Fibroblast of lung (primary cell): ENCODE measurements around the gene IQGAP2. TPM values are rescaled to one million over a fixed set of nuclear protein-coding genes. Genes with fewer than 3 reads are reported as not detected.

Experiments
- DNase-seq, 2 donors: peaks; one replicate each; pipeline versions ENCODE4 v3.0.0 to v3.0.0-alpha.2; 2010; ENCODE audit warnings: low read depth in 2 of 2
- H2AFZ ChIP-seq: 2 replicates; pipeline ENCODE4 v1.5.1; 2012; ENCODE audit warnings: low read length, control low read depth, inconsistent platforms
- H3K27ac ChIP-seq: 2 replicates; pipeline ENCODE4 v1.5.1; 2011; ENCODE audit warnings: low read length, control low read depth; ENCODE audit not compliant: insufficient read depth
- H3K27me3 ChIP-seq: 2 replicates; pipeline ENCODE4 v1.5.1; 2011; ENCODE audit warnings: mild to moderate bottlenecking, low read length; ENCODE audit not compliant: control insufficient read depth, insufficient read depth
- H3K36me3 ChIP-seq: 2 replicates; pipeline ENCODE4 v1.5.1; 2011; ENCODE audit warnings: low read length; ENCODE audit not compliant: control insufficient read depth, insufficient read depth
- H3K4me1 ChIP-seq: 2 replicates; pipeline ENCODE4 v1.5.1; 2011; ENCODE audit warnings: low read length; ENCODE audit not compliant: control insufficient read depth, insufficient read depth; ENCODE audit errors: extremely low read depth
- H3K4me2 ChIP-seq: 2 replicates; pipeline ENCODE4 v1.5.1; 2011; ENCODE audit warnings: low read length, control low read depth; ENCODE audit not compliant: insufficient read depth; ENCODE audit errors: extremely low read depth
- H3K4me3 ChIP-seq, 4 experiments: fragments of 200-600 bp in 1 of 4; sonication (generic) in 1 of 4; replicated peaks in 1 of 4; 2 replicates each; pipeline ENCODE4 v1.5.1; 2011 to 2016; ENCODE audit warnings: low read length in 4 of 4, low read depth in 3 of 4, mild to moderate bottlenecking in 3 of 4, control low read depth in 2 of 4, inconsistent platforms in 1 of 4, mixed read lengths in 1 of 4; ENCODE audit not compliant: insufficient read depth in 1 of 4; ENCODE audit errors: control extremely low read depth in 1 of 4
- H3K79me2 ChIP-seq: 2 replicates; pipeline ENCODE4 v1.5.1; 2012; ENCODE audit warnings: mild to moderate bottlenecking, low read length, inconsistent platforms; ENCODE audit not compliant: control insufficient read depth, insufficient read depth
- H3K9ac ChIP-seq: 2 replicates; pipeline ENCODE4 v1.5.1; 2011; ENCODE audit warnings: mild to moderate bottlenecking, low read length, control low read depth; ENCODE audit not compliant: insufficient read depth
- H3K9me3 ChIP-seq: 2 replicates; pipeline ENCODE4 v1.5.1; 2012; ENCODE audit warnings: low read depth, low read length; ENCODE audit not compliant: control insufficient read depth, insufficient read depth
- H4K20me1 ChIP-seq: 2 replicates; pipeline ENCODE4 v1.5.1; 2011; ENCODE audit warnings: low read length; ENCODE audit not compliant: control insufficient read depth, insufficient read depth; ENCODE audit errors: extremely low read depth
- EZH2 ChIP-seq: IDR thresholded peaks from 2 replicates; pipeline ENCODE4 v1.5.1; 2012; ENCODE audit warnings: low read length, control low read depth, mild to moderate bottlenecking; ENCODE audit errors: missing control alignments
- polyA minus RNA-seq: library from RNA; depleted of rRNA, polyadenylated mRNA; stranded (reverse); fragments of >200 nt; gene quantifications from 2 replicates; pipeline ENCODE4 v1.2.3, GENCODE V29; 2011; ENCODE audit warnings: low replicate concordance
- polyA plus RNA-seq, 2 donors: library from polyadenylated mRNA; depleted of rRNA in 1 of 2; stranded (reverse) in 1 of 2; unstranded in 1 of 2; fragments of >200 nt; gene quantifications; 2 replicates each; pipeline ENCODE4 v1.2.1, GENCODE V29; 2011 to 2012; ENCODE audit warnings: missing spikeins in 1 of 2
- total RNA-seq: library from RNA; depleted of rRNA; stranded (reverse); fragments of >200 nt; gene quantifications from 2 replicates; pipeline ENCODE4 v1.2.1, GENCODE V29; 2014
- TF ChIP-seq, protein P1 (sequence below), 2 donors: IDR thresholded peaks in 1 of 2; conservative IDR thresholded peaks in 1 of 2; 1 replicate in 1 of 2; 2 replicates in 1 of 2; pipeline ENCODE4 v1.5.1; 2011 to 2012; ENCODE audit warnings: low read length in 2 of 2, control low read depth in 1 of 2, inconsistent platforms in 1 of 2, low read depth in 1 of 2, mild to moderate bottlenecking in 1 of 2

IQGAP2 gene, protein sequence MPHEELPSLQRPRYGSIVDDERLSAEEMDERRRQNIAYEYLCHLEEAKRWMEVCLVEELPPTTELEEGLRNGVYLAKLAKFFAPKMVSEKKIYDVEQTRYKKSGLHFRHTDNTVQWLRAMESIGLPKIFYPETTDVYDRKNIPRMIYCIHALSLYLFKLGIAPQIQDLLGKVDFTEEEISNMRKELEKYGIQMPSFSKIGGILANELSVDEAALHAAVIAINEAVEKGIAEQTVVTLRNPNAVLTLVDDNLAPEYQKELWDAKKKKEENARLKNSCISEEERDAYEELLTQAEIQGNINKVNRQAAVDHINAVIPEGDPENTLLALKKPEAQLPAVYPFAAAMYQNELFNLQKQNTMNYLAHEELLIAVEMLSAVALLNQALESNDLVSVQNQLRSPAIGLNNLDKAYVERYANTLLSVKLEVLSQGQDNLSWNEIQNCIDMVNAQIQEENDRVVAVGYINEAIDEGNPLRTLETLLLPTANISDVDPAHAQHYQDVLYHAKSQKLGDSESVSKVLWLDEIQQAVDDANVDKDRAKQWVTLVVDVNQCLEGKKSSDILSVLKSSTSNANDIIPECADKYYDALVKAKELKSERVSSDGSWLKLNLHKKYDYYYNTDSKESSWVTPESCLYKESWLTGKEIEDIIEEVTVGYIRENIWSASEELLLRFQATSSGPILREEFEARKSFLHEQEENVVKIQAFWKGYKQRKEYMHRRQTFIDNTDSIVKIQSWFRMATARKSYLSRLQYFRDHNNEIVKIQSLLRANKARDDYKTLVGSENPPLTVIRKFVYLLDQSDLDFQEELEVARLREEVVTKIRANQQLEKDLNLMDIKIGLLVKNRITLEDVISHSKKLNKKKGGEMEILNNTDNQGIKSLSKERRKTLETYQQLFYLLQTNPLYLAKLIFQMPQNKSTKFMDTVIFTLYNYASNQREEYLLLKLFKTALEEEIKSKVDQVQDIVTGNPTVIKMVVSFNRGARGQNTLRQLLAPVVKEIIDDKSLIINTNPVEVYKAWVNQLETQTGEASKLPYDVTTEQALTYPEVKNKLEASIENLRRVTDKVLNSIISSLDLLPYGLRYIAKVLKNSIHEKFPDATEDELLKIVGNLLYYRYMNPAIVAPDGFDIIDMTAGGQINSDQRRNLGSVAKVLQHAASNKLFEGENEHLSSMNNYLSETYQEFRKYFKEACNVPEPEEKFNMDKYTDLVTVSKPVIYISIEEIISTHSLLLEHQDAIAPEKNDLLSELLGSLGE (N-terminal part only)
- total RNA-seq (7.9 and 8.5 TPM in 2 replicates), polyA plus RNA-seq (5.1 and 7.0 TPM in 2 replicates), polyA minus RNA-seq (not detected in 2 replicates)
- 3.8 and 4.9 TPM in 2 replicates for polyA plus RNA-seq (2012)

DNA sequence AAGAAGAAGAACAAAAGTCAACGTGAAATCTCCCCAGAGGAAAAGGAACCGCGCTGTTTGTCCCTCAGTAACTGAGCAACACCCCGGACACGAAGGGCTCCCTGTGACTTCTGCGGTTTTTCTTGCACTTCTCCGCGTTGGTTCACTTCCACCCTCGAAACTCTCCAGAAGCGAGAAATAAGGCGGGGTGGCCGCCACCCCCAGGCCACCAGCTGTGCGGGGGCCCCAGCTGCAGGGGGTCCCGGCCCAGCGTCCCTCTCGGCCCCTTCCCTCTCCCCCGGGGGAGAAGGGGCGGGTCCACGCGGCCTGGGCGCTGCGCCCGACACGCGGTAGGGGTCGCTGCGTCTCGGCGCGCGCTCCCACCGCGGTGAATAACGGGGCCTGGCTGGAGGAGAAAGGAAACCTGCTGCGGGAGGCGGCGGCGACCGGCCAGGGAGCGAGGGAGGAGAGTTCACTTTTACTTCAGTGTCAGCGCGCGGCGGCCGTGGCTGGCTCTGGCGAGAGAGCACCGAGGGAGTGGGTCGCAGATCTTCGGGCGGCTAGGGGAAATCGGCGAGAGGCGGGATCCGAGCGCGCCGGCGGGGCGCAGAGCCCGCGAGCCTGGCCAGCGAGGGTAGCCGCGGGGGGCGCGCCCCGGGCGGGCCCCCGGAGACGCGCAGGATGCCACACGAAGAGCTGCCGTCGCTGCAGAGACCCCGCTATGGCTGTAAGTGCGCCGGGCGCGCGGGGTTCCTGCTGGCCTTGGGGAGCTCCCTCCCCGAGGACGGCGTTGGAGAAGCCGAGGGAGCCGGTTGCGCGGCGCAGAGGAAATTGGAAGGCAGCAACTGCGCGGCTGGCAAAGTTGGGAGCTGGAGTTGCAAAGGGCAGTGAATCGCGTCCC is at the start of gene IQGAP2:
IQGAP2 (plus strand) TSS at position 400 of the 880 bp plus-strand sequence; CDS start at position 661, 261 bp downstream.
- no peaks in the 10 kb centered on the region for H3K36me3 ChIP-seq
- H4K20me1 ChIP-seq, result no peaks in the 10 kb centered on the region
- peaks cover 28% of the 10 kb centered on the region for H3K27me3 ChIP-seq
- H3K9me3 ChIP-seq, result no peaks in the 10 kb centered on the region
- no peak within 1 kb of the TSS for H3K9ac ChIP-seq
- DNase-seq, result peak; percentile 52 to 67
- TF ChIP-seq, protein P1, sequence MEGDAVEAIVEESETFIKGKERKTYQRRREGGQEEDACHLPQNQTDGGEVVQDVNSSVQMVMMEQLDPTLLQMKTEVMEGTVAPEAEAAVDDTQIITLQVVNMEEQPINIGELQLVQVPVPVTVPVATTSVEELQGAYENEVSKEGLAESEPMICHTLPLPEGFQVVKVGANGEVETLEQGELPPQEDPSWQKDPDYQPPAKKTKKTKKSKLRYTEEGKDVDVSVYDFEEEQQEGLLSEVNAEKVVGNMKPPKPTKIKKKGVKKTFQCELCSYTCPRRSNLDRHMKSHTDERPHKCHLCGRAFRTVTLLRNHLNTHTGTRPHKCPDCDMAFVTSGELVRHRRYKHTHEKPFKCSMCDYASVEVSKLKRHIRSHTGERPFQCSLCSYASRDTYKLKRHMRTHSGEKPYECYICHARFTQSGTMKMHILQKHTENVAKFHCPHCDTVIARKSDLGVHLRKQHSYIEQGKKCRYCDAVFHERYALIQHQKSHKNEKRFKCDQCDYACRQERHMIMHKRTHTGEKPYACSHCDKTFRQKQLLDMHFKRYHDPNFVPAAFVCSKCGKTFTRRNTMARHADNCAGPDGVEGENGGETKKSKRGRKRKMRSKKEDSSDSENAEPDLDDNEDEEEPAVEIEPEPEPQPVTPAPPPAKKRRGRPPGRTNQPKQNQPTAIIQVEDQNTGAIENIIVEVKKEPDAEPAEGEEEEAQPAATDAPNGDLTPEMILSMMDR (conservative IDR thresholded peaks at IDR 0.05 in 1 of 2, IDR thresholded peaks at IDR 0.05 in 1 of 2; ENCODE audit: low read depth in 1 of 2, low read length in 2 of 2), result peak; percentile 23 to 27
- no peak for TF ChIP-seq EZH2
- H2AFZ ChIP-seq, result peak within 1 kb of the TSS; percentile 40
- peak within 1 kb of the TSS; percentile 45 to 72 (median 54) for H3K4me3 ChIP-seq
- peak within 1 kb of the TSS; percentile 81 for H3K4me2 ChIP-seq
- no peaks in the 10 kb centered on the region for H3K79me2 ChIP-seq
- no peaks in the 10 kb centered on the region for H3K4me1 ChIP-seq
- no peak within 1 kb of the TSS for H3K27ac ChIP-seq

DNA sequence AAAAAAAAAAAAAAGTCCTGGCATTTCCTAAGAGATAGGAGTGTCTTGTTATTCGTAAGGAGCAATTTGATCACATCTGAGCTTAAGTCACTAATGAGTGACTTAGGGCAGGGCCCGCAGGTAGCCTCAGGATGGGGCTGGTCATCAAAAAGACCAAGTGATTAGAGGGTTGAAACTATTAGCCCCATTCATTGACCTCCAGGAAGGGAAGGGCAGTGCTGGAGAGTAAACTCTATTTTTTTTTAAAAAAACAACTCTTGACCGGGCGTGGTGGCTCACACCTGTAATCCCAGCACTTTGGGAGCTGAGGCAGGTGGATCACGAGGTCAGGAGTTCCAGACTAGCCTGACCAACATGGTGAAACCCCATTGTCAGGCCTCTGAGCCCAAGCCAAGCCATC is 46.2 kb upstream of the IQGAP2 start:
- Histone ChIP-seq H3K27me3 (no peaks in the 10 kb centered on the region), H3K9me3 (no peaks in the 10 kb centered on the region), H3K4me1 (no peaks in the 10 kb centered on the region), H3K27ac (no peak overlapping the region), H3K79me2 (no peaks in the 10 kb centered on the region), H2AFZ (no peak overlapping the region), H3K9ac (no peak overlapping the region), H3K4me3 (no peak overlapping the region), H3K4me2 (no peak overlapping the region), H4K20me1 (no peaks in the 10 kb centered on the region), H3K36me3 (no peaks in the 10 kb centered on the region)
- no peak for TF ChIP-seq EZH2
- TF ChIP-seq, protein P1 (conservative IDR thresholded peaks at IDR 0.05 in 1 of 2, IDR thresholded peaks at IDR 0.05 in 1 of 2; ENCODE audit: low read depth in 1 of 2, low read length in 2 of 2), result no peak
- no peak for DNase-seq
